ENCODE results near the gene GTF3C2.

GTF3C2 gene

DNA sequence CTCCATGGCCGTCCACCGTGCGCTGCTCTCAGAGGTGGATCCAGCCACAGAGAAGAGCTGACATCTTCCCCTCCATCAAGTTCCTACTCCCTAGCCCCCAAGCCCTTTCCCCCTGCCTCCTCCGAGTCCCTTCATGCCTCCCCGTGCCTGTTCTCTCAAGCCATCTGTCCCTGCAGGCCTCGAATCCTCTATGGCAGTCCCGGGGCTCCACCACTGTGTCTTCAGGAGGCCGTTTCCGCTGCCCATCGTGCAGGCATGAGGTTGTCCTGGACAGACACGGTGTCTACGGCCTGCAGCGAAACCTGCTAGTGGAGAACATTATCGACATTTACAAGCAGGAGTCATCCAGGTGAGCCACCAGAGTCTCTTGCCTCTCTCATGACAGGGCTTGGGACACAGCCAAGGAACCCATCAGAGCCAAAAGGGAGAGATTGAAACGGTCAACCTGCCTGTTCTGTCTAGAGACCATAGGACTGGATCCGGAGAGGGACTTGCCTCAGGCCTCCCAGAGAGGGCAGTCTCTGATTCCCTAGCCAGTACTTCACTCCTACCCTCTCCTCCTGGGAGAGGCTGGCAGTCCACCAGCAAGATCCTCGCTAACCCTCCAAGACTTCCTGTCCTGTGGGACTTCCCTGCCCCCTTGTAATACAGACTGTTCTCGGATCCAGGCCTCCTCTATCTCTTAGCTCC, 58.0 kb downstream of the GTF3C2 start:
- H2AFZ ChIP-seq (ENCODE audit: low read depth) = no peak overlapping the region
- TF ChIP-seq, protein P1, sequence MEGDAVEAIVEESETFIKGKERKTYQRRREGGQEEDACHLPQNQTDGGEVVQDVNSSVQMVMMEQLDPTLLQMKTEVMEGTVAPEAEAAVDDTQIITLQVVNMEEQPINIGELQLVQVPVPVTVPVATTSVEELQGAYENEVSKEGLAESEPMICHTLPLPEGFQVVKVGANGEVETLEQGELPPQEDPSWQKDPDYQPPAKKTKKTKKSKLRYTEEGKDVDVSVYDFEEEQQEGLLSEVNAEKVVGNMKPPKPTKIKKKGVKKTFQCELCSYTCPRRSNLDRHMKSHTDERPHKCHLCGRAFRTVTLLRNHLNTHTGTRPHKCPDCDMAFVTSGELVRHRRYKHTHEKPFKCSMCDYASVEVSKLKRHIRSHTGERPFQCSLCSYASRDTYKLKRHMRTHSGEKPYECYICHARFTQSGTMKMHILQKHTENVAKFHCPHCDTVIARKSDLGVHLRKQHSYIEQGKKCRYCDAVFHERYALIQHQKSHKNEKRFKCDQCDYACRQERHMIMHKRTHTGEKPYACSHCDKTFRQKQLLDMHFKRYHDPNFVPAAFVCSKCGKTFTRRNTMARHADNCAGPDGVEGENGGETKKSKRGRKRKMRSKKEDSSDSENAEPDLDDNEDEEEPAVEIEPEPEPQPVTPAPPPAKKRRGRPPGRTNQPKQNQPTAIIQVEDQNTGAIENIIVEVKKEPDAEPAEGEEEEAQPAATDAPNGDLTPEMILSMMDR (conservative IDR thresholded peaks at IDR 0.05; ENCODE audit: low read depth, low read length) = no peak
- no peak overlapping the region for H3K4me2 ChIP-seq
- H3K4me3 ChIP-seq (IDR thresholded peaks at IDR 0.05; ENCODE audit: insufficient read depth, low read depth, low read length) = no peak overlapping the region
- H3K79me2 ChIP-seq (ENCODE audit: insufficient read depth, low read depth) = no peaks in the 10 kb centered on the region
- no peaks in the 10 kb centered on the region for H3K36me3 ChIP-seq (ENCODE audit: insufficient read depth)
- no peaks in the 10 kb centered on the region for H4K20me1 ChIP-seq (ENCODE audit: insufficient read depth)
- no peak overlapping the region for H3K9ac ChIP-seq
- H3K4me1 ChIP-seq (ENCODE audit: low read depth, poor library complexity, severe bottlenecking) = peaks cover 7% of the 10 kb centered on the region
- H3K27me3 ChIP-seq (ENCODE audit: insufficient read depth, low read depth) = no peaks in the 10 kb centered on the region
- no peak overlapping the region for H3K27ac ChIP-seq

DNA sequence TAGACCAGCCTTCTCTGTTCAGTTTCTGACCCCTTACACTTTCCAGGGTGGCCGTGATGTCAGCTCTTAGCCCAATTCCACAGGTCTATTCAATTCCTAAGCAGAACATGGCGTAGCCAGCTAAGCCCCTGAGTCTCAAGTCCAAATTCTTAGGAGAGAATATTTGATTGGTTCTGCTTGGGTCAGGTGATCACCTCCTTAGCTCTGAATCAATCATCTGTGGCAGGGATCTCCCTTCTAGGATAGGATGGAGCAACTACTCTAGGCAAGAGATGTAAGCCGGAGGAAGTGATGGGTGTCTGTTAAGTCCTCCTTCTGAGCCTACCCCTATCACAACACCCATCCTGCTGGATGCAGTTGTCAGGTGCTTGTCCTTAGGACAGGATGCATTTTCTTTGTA, 59.4 kb downstream of the GTF3C2 start:
- Histone ChIP-seq H3K4me2 (no peak overlapping the region), H3K36me3 (ENCODE audit: insufficient read depth) (no peaks in the 10 kb centered on the region), H3K4me3 (IDR thresholded peaks at IDR 0.05; ENCODE audit: insufficient read depth, low read depth, low read length) (no peak overlapping the region), H3K9ac (no peak overlapping the region), H2AFZ (ENCODE audit: low read depth) (no peak overlapping the region), H3K79me2 (ENCODE audit: insufficient read depth, low read depth) (no peaks in the 10 kb centered on the region), H3K4me1 (ENCODE audit: low read depth, poor library complexity, severe bottlenecking) (no peaks in the 10 kb centered on the region), H4K20me1 (ENCODE audit: insufficient read depth) (no peaks in the 10 kb centered on the region), H3K27me3 (ENCODE audit: insufficient read depth, low read depth) (no peaks in the 10 kb centered on the region), H3K27ac (no peak overlapping the region)
- TF ChIP-seq, protein P1 (conservative IDR thresholded peaks at IDR 0.05; ENCODE audit: low read depth, low read length) = no peak

DNA sequence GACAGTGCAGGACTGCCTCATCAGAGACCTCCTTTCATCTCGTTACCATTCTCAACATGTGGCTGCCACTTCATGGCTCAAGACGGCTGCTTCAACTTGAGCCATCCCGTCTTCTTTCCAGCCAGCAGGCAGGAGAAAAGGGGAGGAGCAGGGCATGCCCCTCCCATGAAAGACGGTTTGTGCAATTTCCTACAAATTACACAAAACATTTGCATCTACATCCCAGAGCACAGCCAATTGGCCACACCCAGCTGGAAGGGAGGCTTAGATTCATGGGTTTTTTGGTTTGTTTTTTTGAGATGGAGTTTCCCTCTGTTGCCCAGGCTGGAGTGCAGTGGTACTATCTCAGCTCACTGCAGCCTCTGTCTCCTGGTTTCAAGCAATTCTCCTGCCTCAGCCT, 60.1 kb downstream of the GTF3C2 start:
- H3K27ac ChIP-seq = no peak overlapping the region
- H4K20me1 ChIP-seq (ENCODE audit: insufficient read depth) = no peaks in the 10 kb centered on the region
- no peak overlapping the region for H2AFZ ChIP-seq (ENCODE audit: low read depth)
- TF ChIP-seq, protein P1 (conservative IDR thresholded peaks at IDR 0.05; ENCODE audit: low read depth, low read length) = no peak
- no peaks in the 10 kb centered on the region for H3K36me3 ChIP-seq (ENCODE audit: insufficient read depth)
- no peaks in the 10 kb centered on the region for H3K79me2 ChIP-seq (ENCODE audit: insufficient read depth, low read depth)
- no peaks in the 10 kb centered on the region for H3K4me1 ChIP-seq (ENCODE audit: low read depth, poor library complexity, severe bottlenecking)
- H3K9ac ChIP-seq = no peak overlapping the region
- no peak overlapping the region for H3K4me3 ChIP-seq (IDR thresholded peaks at IDR 0.05; ENCODE audit: insufficient read depth, low read depth, low read length)
- H3K4me2 ChIP-seq = no peak overlapping the region
- no peaks in the 10 kb centered on the region for H3K27me3 ChIP-seq (ENCODE audit: insufficient read depth, low read depth)

DNA sequence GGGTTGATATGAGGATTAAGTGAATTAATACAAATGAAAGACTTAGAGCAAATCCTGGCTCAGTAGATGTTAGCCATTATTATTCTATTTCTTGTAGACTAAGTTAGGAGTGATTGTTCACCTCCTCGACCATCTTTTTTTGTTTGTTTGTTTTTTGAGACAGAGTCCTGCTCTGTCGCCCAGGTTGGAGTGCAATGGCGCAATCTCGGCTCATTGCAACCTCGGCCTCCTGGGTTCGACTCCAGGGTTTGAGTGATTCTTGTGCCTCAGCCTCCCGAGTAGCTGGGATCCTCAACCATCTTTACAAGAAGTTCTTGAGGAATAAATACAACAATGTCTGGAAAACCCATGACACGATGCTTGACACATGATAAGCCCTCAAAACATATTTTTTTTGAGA, 61.6 kb downstream of the GTF3C2 start:
- H3K79me2 ChIP-seq (ENCODE audit: insufficient read depth, low read depth) = no peaks in the 10 kb centered on the region
- no peaks in the 10 kb centered on the region for H3K4me1 ChIP-seq (ENCODE audit: low read depth, poor library complexity, severe bottlenecking)
- no peak overlapping the region for H3K9ac ChIP-seq
- H3K27ac ChIP-seq = no peak overlapping the region
- no peak overlapping the region for H3K4me2 ChIP-seq
- no peak overlapping the region for H3K4me3 ChIP-seq (IDR thresholded peaks at IDR 0.05; ENCODE audit: insufficient read depth, low read depth, low read length)
- H3K36me3 ChIP-seq (ENCODE audit: insufficient read depth) = no peaks in the 10 kb centered on the region
- TF ChIP-seq, protein P1 (conservative IDR thresholded peaks at IDR 0.05; ENCODE audit: low read depth, low read length) = no peak
- H3K27me3 ChIP-seq (ENCODE audit: insufficient read depth, low read depth) = no peaks in the 10 kb centered on the region
- no peak overlapping the region for H2AFZ ChIP-seq (ENCODE audit: low read depth)
- H4K20me1 ChIP-seq (ENCODE audit: insufficient read depth) = no peaks in the 10 kb centered on the region
